KOPT-K1 (cell line): Measurements from ENCODE around the gene SKOR1.

Source experiments
- H3K27ac ChIP-seq: fragments of 200-600 bp; sonication (generic); 2 replicates; pipeline ENCODE4 v1.5.1; 2016; ENCODE audit warnings: antibody characterized with exemption, mild to moderate bottlenecking, low read depth, low read length; ENCODE audit not compliant: poor library complexity, severe bottlenecking
- H3K36me3 ChIP-seq: fragments of 200-600 bp; sonication (generic); 2 replicates; pipeline ENCODE4 v1.5.1; 2017; ENCODE audit warnings: antibody characterized with exemption, mild to moderate bottlenecking, low read length, moderate library complexity; ENCODE audit not compliant: insufficient read depth
- H3K9me3 ChIP-seq: fragments of 200-600 bp; sonication (generic); 2 replicates; pipeline ENCODE4 v1.5.1; 2017; ENCODE audit warnings: antibody characterized with exemption, low read length, mild to moderate bottlenecking; ENCODE audit not compliant: insufficient read depth, poor library complexity, severe bottlenecking

SKOR1 gene

DNA sequence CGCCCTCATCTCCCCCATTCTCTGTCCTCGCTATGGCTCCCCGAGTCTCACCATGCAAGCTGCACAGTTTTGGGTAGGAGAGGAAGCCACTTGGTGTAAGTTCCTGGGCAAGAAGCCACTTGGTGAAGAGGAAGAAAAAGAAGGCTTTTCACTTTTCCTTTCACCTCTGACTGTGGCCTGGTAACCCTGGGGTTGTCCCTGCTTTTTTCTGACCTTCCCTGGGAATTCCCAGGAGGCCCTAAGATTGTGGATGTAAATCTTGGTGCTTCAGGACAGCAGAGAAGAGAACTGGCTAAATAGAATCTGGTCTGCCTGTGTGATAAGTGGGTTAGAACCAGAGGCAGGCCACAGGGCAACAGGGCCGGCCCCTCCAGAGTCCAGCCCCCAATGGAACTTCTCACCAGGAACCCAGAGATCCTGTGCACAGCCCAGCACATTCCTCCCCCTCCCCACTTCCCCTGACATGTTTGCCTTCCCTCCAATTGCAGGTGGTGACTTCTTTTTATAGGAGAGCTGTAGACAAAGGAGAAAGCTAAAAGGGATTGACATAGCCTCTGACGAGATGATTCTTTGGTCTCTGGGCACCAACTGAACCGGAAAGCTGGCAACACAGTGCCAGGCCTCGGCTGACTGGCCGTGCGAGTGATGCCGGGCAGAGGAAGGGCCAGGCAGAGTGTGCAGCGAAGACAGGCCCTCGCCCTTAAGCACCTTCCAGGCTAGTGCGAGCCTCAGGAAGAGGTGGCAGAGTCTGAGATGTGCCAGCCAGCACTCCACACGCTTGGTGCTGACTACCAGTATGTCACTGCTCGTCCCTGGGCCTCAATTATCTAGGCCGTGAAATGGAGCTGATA lies 19.4 kb upstream of the SKOR1 start:
- no peaks in the 10 kb centered on the region for H3K9me3 ChIP-seq
- peaks cover 5% of the 10 kb centered on the region; the same call in 1 of the 2 replicates for H3K36me3 ChIP-seq
- no peak overlapping the region for H3K27ac ChIP-seq

DNA sequence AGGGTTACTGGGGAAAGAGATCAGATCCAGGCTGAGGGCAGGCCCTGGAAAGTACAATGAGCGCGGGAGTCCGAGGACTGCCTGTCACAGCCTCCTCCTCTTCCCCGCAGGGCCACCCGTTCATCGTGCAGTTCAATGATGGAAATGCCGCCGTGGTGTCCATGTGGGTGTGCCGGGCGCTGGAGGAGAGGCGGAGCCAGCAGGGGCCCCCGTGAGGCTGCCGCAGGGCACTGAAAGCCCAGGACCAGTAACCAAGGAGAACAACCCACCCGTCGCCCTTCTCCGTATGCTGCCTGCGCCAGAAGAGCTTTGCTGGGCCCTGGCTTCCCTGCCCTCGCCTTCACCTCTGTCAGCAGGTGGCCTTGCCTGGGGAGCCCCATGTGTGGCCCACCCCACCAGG lies 18.8 kb upstream of the SKOR1 start:
- Histone ChIP-seq H3K27ac (no peak overlapping the region), H3K36me3 (peaks cover 5% of the 10 kb centered on the region; the same call in 1 of the 2 replicates), H3K9me3 (no peaks in the 10 kb centered on the region)

DNA sequence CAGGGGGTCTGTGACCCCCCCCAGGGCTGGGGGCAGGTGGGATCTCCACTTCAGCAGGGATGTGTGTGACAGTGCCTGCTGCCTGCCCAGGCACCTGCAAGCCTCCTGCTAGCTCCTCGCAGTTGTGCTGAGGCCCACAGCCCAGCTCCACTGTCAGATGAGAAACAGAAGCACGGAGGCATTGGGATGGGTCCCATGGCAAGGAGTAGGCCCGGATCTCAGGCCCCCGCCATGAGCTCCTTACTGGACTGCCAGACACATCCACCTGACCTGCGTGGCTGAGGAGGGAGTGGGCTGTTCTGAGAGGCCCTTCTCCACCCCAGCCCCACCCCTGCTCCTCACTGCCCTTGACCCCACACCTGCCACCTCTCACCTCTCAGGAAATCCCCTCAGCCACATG lies 18.2 kb upstream of the SKOR1 start:
- no peaks in the 10 kb centered on the region for H3K9me3 ChIP-seq
- H3K27ac ChIP-seq = no peak overlapping the region
- peaks cover 5% of the 10 kb centered on the region; the same call in 1 of the 2 replicates for H3K36me3 ChIP-seq

DNA sequence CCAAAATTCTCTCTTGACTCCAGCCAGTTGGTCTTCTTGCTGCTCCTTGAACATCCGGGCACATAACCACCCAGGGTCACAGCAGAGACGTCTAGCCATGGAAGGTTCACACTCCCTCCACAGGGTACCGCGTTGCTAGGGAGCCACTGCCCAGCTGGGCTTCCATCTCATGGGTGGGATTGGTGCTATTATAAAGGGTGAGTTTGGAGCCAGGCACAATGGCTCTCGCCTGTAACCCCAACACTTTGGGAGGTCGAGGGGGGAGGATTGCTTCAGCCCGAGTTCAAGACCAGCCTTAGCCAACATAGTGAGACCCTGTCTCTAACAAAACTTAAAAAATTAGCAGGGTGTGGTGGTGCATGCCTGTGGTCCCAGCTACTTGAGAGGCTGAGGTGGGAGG lies 17.5 kb upstream of the SKOR1 start:
- Histone ChIP-seq H3K27ac (no peak overlapping the region), H3K9me3 (no peaks in the 10 kb centered on the region), H3K36me3 (peaks cover 5% of the 10 kb centered on the region; the same call in 1 of the 2 replicates)

DNA sequence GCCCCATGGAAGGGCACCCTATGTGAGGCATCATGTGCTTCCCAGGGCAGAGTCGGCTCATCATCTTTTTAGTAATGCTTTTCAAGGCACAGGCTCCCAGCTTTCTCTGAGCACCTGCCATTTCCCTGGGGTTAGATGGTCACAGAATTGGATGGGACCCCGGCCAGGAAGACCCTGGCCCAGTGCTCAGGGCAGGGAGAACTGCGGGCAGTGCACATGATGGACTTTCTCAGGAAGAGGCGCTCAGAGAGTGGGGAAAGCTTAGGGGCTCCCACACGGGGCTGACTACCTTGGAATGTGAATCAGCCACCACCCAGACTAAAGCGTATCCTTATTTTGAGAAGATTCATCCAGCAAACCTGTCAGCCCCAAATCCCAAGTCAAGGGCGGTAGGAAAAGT lies 16.5 kb upstream of the SKOR1 start:
- Histone ChIP-seq H3K27ac (no peak overlapping the region), H3K36me3 (peaks cover 5% of the 10 kb centered on the region; the same call in 1 of the 2 replicates), H3K9me3 (no peaks in the 10 kb centered on the region)

DNA sequence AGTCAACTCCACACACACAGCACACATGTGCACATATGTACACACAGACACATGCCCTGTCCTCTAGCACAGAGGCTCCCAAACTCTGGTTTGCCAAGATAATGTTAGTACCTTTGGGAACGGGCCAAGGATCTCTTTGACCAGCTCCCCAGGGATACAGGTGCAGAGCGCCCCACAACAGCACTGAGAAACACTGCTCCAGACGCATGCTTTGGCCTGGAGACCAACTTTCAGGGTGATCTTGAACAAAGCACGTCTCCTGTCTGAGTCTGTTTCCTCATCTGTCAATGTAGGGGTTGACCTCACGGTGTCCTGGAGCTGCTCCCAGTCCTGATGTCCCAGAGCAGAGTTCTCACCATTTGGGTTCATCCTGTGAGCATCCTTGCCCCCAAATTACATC lies 15.9 kb upstream of the SKOR1 start:
- Histone ChIP-seq H3K27ac (no peak overlapping the region), H3K9me3 (no peaks in the 10 kb centered on the region), H3K36me3 (peaks cover 5% of the 10 kb centered on the region; the same call in 1 of the 2 replicates)

DNA sequence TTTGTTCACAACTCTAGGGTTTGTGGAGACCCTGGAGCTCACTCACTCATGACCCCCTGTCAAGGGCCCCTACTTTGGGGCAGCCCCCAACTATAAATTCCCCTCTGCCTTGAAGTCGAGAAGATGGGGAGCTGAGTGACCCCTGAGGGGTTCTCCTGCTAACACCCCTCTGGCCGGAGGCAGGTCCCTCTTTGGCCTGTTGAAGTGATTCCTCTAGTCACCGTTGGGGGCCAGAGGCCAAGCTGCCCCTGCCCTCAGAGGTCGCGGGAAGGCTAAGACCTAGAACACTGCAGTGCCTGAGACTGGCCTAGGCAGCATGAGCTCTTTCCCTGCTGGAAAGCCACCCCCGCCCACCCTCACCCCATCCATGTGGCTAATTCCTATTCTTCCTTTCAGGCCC lies 15.4 kb upstream of the SKOR1 start:
- Histone ChIP-seq H3K9me3 (no peaks in the 10 kb centered on the region), H3K27ac (no peak overlapping the region), H3K36me3 (peaks cover 5% of the 10 kb centered on the region; the same call in 1 of the 2 replicates)

DNA sequence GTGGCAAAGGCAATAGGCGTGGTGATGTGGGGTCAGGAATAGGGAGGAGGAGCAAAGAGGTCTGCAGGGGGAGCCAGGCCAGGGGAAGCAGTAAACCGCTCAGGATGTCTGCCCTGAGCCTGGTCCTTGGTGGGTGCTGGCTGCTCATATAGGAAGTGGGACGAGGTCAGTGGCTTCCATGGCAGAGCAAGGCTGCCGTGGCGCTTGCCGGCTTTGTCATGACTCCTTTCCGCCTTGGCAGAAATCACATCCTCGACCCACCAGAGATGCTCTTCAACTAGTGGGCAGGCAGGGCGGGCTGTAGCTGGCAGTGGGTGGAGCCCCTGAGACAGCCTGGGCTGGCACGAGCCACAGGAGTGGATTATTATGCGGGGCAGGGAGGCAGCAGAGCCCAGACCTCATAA lies 13.1 kb upstream of the SKOR1 start:
- Histone ChIP-seq H3K9me3 (peaks cover 6% of the 10 kb centered on the region), H3K27ac (no peak overlapping the region), H3K36me3 (no peaks in the 10 kb centered on the region; the same call in 1 of the 2 replicates)

DNA sequence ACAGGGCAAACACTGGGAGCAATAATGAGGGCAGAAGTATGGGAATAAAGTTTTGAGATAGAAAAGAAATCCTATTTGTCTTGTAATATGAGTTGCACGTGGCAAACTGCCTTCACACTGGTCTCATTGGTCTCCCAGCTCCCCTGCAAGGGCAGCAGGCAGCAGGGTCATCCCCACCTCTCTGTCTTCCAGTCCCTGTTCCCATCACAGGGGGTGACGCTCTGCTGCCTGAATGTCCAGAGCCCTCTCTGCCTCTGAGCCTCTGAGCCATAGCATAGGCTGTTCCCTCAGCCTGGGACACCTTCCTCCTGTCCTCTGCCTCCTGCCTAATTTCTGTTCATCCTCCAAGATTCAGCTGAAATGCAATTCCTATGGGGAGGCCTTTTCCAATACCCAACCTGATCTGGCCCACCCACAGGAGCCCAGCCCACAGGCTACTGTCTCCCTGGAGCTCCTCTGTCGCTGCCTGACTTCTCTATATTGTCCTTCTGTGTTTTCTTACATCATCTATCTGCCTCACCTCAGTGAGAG lies 12.1 kb upstream of the SKOR1 start:
- Histone ChIP-seq H3K9me3 (peaks cover 6% of the 10 kb centered on the region), H3K36me3 (no peaks in the 10 kb centered on the region), H3K27ac (no peak overlapping the region)

DNA sequence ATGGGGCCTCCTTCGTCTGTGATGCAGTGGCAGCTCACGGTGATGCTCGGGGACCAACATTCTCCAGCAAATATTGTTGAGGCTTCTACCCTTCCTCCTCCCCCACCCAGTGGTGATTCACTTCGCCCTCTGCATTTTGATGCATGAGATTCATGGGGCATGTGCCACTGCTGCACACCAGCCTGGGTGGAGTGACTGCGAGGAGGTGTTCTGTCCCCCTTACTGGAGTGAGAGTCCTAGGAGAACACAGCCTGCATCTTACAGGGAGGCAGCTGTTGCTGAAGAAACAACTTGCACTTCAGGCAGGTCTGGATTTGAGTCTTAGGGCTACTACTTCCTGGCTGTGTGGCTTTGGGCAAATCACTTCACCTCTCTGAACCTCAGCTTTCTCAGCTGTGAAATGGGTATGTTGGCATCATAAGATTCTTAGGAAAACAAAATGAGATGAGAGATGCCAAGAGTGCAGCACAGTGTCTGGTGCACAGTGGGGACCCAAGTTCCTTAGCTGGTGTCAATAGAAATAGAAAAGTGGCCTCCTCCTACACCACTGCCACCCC lies 10.2 kb upstream of the SKOR1 start:
- H3K27ac ChIP-seq = no peak overlapping the region
- H3K36me3 ChIP-seq = no peaks in the 10 kb centered on the region

DNA sequence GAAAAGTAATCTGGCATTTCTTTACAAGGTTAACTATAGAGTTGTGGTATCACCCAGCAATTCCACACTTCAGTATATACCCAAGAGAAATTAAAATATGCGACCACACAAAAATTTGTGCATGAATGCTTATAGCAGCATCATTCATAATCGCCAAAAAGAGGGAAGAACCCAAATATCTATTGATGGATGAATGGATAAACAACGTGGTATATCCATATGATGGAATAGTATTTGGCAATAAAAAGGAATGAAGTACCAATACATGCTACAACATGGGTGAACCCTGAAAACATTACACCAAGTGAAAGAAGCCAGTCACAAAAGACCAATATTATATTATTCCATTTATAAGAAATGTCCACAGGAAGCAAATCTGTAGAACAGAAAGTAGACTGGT lies 8.6 kb upstream of the SKOR1 start:
- Histone ChIP-seq H3K9me3 (peaks cover 6% of the 10 kb centered on the region), H3K27ac (no peak overlapping the region), H3K36me3 (no peaks in the 10 kb centered on the region)

More for the DNA sequence above, 10.2 kb upstream of the SKOR1 start:
- peaks cover 6% of the 10 kb centered on the region for H3K9me3 ChIP-seq

DNA sequence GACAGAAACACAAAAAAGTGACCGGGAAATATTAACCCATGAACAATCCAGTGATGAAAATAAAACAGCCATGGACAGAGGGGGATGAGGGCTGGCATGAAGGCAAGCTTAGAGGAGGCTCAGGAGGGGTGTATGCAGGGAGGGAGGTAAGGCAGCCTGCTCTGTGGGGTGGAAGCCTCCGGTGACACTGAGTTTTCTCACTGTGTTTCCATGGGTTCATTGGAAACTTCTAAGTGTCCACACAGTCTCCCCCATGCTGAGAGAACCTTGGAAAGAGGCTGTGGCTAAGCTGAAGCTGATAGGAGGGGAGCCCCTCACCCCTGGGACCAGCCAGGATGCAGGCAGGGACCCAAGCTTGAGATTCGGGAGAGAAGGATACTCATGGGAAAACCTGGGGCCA lies 6.8 kb upstream of the SKOR1 start:
- H3K36me3 ChIP-seq = no peaks in the 10 kb centered on the region
- H3K9me3 ChIP-seq = peaks cover 6% of the 10 kb centered on the region
- H3K27ac ChIP-seq = no peak overlapping the region

DNA sequence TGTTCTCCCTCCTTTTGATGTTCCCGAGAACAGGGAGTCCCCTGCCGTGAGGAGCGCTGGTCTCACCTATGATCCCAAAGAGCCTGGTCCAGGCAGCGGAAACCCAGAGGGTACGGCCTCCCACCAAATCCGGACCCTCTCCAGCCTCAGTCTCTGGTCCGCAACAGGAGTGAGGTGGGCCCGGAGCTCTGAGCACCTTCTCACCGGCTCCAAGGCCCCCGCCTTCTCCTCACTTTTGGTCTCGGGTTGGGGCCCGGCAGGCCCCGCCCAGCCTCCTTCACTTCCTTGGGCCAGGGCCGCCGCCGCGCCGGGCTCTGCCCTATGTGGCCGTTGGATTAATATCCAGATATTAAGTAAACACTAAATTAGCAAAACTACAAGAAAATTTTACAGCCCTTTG lies 5.7 kb upstream of the SKOR1 start:
- peaks cover 6% of the 10 kb centered on the region for H3K9me3 ChIP-seq
- H3K36me3 ChIP-seq = no peaks in the 10 kb centered on the region
- no peak overlapping the region for H3K27ac ChIP-seq

DNA sequence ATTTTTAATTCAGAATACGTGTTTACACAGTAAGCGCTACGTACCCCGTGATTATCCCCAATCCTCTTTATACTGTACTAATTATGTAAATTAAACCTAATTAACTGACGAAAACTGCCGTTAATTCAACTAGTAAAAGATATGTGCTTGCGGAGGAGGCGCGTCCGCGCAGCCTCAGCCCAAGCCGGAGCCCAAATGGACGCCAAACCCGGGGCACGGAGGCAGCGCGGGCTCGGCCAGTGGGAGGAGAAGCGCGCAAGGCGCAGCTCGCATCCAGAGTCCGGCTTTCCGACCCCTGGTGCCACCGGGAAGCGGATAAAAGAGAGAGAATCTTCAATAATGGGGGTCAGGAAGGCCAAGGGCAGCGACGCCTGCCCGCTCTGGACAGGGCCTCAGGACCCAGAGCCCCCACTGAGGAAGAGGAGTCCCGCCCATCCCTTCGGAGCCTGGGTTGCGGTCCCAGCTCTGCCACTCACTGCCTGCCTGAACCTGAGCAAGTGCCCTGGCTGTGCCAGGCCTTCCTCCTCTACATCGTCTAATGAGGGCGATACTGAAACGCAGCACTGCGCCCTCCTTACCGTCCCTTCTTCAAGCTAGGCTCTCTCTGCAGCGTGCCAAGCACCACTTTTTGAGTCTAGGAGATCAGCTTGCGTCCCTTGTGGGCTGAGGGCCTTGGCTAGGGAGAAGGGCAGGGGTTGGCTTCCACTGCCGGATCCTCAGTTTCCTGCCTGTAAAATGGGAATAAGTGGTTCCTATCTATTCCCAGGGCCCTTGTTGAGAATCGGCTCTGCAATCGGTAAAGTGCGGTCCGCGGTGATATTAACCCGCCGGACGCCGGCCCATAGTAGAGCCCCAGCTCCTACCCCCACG lies 5.0 kb upstream of the SKOR1 start:
- Histone ChIP-seq H3K27ac (no peak overlapping the region), H3K36me3 (no peaks in the 10 kb centered on the region), H3K9me3 (peaks cover 6% of the 10 kb centered on the region)
